ENCODE results near the gene UBR1.
"Not testable (repeated sequence)": the region's sequence is repeated elsewhere in the genome, so short reads cannot be mapped to it uniquely, and the experiment has no call there.

UBR1 gene

DNA sequence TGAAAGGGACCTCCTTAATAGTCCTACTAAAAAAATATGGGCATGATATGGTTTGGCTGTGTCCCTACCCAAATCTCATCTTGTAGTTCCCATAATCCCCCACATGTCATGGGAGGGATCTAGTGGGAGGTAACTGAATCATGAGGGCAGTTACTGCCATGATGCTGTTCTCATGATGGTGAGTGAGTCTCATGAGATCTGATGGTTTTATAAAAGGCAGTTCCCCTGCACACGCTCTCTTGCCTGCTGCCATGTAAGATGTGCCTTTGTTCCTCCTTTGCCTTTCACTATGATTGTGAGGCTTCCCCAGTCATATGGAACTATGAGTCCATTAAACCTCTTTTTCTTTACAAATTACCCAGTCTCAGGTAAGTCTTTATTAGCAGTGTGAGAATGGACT, 211.9 kb downstream of the UBR1 start:
- not testable (repeated sequence) for DNase-seq
